Measurements from ENCODE around the gene MYL2.

GRCh38 chr12:110863161-110863560, 57.2 kb downstream of the MYL2 start:
- TF ChIP-seq CTCF (IDR thresholded peaks at IDR 0.05; ENCODE audit: low read length), result no peak
- TF ChIP-seq EZH2 (IDR thresholded peaks at IDR 0.05; ENCODE audit: borderline replicate concordance, low read length), result no peak

Measured in OCI-LY1 (cell line).